ENCODE results near the gene SDK1.
A peak's percentile ranks its signal among the peaks of the same experiment; 100 is the strongest.

Gene SDK1

DNA sequence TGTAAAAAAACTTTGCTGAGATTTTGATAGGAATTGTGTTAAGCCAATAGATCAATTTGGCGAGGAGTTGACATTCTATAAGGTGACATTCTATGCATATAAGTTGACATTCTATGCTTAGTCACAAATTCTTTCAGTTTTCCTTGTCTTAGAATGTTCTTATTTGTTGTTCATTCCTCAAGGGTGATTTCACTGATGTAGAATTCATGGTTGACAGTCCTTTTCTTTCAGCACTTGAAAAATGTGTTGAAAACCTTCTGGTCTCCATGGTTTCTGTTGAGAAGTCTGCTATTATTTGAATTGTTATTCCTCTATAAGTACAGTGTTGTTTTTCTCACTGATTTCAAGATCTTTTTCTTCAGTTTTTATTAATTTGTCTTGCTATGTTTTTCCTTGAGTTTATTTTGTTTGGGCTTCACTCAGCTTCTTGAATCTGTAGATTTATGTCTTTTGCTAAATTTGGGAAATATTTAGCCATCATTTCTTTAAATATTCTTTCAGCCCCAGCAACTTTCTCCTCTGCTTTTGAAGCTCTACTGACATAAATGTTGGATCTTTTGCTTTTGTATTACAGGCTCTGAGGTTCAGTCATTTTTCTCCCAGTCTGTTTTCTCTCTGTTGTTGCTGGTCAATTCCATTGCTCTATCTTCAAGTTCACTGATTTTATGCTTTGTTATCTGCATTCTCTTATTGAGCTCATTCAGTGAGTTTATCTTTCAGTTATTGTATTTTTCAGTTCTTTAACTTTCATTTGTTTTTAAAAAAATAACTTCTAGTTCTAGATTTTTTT, 154.9 kb downstream of the SDK1 start:
- no peak for DNase-seq (ENCODE audit: low spot score)

DNA sequence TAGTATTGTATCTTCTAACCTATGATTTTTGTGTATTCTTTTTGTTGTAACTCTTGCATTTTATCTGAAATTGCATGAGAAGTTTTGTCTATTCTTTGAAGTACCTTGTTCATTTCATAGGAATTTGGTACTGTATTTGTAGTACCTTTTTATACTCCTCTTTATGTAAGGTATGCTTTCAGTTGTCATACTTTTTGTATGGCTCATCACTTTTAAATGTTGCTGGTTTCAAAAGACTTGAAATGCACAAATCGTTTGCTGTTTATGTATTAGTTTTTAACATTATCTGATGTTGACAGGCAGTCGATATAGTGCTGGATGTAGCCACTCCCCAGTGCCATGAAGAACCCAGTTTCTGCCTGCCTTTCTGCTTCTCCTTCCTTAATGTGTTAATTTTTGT, 158.1 kb downstream of the SDK1 start:
- no peak for DNase-seq (ENCODE audit: low spot score)

DNA sequence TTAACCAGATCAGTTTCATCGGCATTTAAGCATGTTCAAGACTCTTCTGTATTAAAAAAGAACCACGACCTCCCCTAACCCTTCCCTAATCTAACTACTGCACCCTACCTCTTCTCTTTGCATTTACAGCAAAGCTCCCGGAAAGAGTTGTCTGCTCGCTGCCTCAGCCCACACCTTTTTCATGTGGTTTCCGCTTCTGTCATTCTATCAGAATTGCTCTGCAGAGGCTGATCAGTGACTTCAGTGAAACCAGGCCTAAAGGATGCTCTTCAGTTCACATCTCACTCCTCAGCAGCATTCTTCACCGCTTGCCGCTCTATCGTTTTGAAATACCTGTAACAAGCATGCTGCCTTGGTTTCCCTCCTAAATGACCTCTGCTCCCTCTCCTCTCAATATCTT, 160.9 kb downstream of the SDK1 start:
- no peak for DNase-seq (ENCODE audit: low spot score)

DNA sequence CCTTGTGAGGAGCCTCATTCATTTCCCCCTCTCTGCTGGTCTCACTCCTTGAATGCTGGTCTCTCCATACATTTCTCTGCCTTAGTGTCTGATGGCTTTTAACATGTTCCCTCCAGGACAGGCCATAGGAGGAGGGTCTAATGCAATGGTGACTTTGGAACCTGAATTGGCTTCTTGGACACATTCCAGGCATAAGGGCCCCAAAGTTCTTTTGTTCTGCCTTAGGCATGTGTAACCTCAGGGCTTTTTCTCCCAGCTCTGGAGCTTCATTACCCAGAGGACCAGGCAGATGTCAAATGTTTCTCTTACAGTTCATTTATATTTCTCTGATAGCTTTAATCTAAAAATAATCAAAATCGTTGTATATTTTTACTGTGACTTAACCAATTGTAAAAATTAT, 162.6 kb downstream of the SDK1 start:
- DNase-seq (ENCODE audit: low spot score), result no peak

GRCh38 chr7:3464900-3465622, 164.0 kb downstream of the SDK1 start:
- DNase-seq (ENCODE audit: low spot score), result no peak

DNA sequence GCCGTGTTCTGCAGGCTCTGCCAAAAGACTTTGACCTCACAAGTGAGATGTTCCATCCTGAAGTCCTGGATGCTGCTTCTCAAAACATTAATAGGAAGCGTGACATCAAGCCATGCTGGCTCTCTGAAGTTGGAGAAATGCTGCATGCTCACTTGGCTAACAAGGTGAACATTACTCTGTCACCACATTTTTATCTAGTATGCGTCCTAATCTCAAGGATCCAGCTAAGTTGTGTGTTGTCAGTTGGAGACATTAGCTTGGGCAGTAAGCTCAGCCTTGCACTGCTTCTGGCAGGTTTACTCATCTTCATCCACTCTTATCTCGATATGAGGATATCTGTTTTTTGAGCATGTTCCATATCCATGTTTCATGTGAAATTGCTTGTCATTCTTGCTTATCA, 165.2 kb downstream of the SDK1 start:
- no peak for DNase-seq (ENCODE audit: low spot score)

GRCh38 chr7:3469641-3470040, 168.6 kb downstream of the SDK1 start:
- DNase-seq (ENCODE audit: low spot score), result no peak

DNA sequence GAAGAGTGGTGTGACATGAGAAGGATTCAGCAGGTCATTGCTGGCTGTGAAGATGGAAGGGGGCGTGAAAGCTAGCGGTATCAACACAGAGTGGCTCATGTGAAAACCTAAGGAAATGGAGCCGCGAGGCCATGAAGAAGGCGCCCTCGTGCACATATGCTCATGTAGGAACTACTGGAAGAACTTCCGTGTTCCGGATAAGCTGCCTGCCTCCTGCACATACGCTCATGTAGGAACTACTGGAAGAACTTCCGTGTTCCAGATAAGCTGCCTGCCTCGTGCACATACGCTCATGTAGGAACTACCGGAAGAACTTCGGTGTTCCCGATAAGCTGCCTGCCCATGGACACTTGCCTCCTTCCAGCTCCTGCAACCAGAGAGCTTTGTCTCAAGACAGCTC, 179.1 kb downstream of the SDK1 start:
- DNase-seq (ENCODE audit: low spot score), result no peak

DNA sequence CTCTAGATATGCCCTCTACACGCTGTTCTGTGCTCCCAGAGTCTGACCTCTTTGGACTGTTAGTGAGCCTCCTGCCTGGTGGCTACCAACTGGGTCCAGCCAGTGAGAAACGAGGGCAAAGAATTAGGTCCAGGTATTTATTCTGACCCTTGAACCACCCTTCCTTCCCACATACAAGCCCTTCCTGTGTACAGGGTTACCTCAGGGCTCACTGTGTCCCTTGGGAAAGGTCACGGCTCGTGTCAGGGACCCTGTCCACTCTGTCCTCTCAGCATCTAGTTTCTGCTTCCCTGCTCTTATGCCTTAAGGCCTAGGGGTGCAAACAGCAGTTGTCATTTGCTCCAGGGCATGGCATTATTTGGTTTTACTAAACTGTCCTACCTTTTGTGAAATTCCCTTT, 180.4 kb downstream of the SDK1 start:
- DNase-seq (ENCODE audit: low spot score), result no peak

GRCh38 chr7:3482147-3482921, 181.3 kb downstream of the SDK1 start:
- DNase-seq (ENCODE audit: low spot score), result peak; percentile 47

- DNase-seq (ENCODE audit: low spot score), result no peak
Measured at GRCh38 chr7:3486841-3487240, 185.8 kb downstream of the SDK1 start.

DNA sequence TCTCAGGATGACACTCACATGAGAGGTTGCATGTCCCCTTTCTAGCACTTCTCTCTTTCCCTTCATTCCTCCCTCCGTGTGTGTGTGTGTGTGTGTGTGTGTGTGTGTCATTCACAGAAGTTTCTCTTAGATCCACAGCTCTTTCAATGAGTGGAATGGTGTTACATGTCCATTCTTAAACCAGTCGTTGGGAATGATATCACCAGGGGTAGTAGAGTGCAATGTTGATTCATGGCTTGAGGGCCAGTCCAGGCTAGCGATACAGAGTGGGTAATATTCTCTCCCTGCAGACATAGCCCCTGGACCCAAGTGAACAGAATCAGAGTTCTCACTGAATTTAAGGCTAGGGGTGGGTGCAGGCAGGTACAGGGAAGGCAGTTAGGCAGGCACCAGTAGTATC, 187.8 kb downstream of the SDK1 start:
- no peak for DNase-seq (ENCODE audit: low spot score)

DNA sequence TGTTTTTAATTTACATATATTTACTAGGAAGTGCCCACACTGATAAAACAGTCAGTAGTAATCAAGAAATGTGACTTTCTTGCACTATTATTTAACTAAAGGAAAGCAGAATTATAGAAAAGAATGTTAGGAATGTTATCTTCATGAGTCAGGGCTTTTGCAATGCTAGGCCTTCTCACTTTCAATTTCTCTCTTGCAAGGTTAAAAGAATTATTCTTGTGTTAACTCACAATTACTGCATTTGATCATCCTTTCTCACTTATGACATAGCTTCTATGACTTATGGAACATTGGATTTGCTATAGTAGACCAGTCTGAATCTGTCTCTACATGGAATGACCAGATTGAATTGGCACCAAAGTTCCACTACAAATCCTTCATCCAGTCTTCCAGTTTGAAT, 192.4 kb downstream of the SDK1 start:
- DNase-seq (ENCODE audit: low spot score), result no peak

DNA sequence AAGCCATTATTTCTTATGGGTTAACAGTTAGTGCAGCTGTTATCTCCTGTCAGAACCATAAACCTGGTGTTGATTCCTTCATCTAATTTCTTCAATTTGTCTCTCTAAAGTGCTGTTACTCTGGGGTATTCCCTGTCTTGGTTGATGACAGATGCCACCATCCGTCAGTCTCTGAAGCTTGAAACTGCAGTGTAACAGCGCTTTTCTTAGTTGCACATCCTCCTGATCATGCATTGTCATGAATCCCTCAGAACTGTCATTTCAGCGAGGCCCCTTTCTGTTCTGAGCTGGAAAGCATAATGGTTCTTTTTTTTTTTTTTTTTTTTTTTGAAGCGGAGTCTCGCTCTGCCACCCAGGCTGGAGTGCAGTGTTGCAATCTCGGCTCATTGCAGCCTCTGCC, 193.9 kb downstream of the SDK1 start:
- DNase-seq (ENCODE audit: low spot score), result no peak

DNA sequence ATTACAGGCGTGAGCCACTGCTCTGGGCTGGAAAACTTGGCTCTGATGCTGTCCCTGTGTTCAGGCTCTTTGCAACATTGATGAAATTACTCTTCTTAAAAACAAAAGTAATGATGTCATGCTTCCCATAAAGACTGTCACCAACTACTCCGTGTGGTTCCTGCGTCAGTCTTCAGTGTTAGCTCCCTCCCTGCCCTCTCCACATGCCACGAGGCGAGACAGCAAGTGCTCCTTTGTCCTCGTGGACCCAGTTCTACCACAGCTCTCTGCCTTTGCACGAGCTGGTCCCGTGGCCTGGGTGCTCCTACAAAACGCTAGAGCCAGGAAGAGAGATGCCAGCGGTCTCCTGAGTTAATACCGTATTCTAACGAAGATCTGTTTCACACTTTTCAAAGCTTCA, 194.5 kb downstream of the SDK1 start:
- DNase-seq (ENCODE audit: low spot score), result peak; percentile 48

DNA sequence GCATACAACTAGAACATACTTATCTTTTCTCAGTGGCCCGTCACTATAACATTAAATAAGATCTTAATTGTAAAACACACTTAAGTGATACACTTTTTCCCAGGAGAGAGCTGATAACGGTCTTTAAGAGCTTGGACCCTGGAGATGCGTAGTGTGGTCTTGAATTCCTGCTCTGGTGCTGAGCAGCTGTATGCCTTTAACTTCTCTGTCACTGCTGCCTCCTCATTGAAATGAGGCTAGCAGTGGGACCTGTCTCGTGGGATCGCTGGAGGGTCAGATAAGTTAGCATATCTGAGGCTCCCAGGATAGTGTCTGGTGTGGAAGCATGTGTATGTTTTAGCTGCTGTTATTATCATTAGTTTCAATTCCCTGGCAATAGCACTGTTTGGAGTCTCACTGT, 194.9 kb downstream of the SDK1 start:
- DNase-seq (ENCODE audit: low spot score), result peak; percentile 71

GRCh38 chr7:3497796-3498195, 196.7 kb downstream of the SDK1 start:
- peak; percentile 52 for DNase-seq (ENCODE audit: low spot score)

- DNase-seq (ENCODE audit: low spot score), result no peak
Measured at GRCh38 chr7:3501671-3502070, 200.6 kb downstream of the SDK1 start.

- no peak for DNase-seq (ENCODE audit: low spot score)
Measured at GRCh38 chr7:3504384-3504783, 203.3 kb downstream of the SDK1 start.

DNA sequence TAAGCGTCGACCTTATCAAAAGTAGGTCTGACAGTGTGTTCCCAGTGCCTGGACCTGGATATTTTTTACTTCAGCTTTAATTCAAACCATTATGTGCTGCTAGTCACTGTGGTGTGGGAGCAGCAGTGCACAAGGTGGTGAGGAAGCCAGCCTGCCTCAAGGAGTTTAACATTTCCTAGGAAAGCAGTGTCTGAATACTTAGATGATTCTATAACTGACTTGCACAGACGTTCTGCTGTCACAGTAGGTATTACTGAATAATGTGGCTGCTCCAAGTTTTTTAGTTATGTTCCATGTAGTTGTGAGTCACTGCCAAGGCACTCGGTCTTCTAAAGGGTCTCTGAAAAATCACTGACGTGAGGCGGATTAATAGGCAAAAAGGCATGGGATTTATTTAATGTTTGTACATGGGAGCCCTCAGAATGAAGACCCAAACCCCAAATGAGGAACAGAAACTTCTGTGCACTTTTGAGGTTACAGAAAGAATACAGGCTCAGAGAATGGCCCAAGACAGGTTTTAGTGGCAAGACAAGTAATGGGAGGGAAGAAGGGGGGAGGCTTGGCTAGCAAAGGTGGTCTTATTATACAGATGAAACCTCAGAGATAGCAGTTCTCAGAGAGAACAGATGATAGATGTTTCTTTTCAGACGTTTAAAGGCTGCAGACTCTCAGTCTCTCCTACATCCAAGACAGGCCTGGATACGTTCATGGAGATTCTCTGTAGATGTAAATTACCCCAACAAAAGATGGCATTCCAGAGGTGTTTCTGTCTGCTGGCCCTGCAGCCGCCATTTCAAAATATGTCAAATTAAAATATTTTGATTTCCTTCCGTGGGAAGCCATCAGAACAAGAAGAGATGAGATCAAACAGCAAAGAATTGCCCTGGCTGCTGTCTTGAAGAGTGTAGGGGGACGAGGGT, 209.3 kb downstream of the SDK1 start:
- DNase-seq (ENCODE audit: low spot score), result no peak

- DNase-seq (ENCODE audit: low spot score), result no peak
Measured at GRCh38 chr7:3517344-3517743, 216.3 kb downstream of the SDK1 start.
